Right lobe of liver (tissue), 4 donors: ENCODE data around the gene CCDC148.

Experiments used
- POLR2A ChIP-seq: fragments of 450-650 bp; IDR thresholded peaks from one replicate; pipeline ENCODE4 v1.6.1; 2017; ENCODE audit warnings: antibody characterized with exemption, mild to moderate bottlenecking
- TF ChIP-seq, protein P1 (sequence below), 4 donors: fragments of 200-600 bp in 3 of 4; fragments of 450-650 bp in 1 of 4; IDR thresholded peaks; one replicate each; pipeline versions ENCODE4 v1.5.1 to v1.8.0; 2016 to 2022; ENCODE audit warnings: antibody characterized with exemption in 4 of 4, mild to moderate bottlenecking in 2 of 4
- donor health status: DM: no; HTN: no; CAD: no.
- donor health status: DM: no; HTN: no; CAD: no.
- donor health status: DM: no; HTN: yes; CAD: no.

DNA sequence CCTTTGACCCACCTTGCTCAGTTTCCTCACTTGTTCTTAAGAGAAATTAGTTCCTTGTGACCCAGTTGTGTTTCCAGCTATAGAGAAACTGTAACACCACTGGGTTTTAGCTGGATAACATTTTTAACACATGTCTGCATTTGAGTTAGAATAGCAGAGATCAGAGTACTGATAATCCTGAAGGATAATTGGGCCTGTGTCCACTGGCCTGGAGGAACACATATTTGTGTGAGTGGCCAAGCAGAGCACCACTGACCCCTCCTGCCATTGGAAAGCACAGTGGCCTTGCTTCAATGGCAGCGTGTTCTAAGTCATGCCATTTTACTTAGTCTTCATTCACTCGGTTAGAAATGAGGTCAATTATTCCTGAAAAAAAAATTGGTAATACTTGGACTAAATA, 42.8 kb upstream of the CCDC148 start:
- TF ChIP-seq, protein P1, sequence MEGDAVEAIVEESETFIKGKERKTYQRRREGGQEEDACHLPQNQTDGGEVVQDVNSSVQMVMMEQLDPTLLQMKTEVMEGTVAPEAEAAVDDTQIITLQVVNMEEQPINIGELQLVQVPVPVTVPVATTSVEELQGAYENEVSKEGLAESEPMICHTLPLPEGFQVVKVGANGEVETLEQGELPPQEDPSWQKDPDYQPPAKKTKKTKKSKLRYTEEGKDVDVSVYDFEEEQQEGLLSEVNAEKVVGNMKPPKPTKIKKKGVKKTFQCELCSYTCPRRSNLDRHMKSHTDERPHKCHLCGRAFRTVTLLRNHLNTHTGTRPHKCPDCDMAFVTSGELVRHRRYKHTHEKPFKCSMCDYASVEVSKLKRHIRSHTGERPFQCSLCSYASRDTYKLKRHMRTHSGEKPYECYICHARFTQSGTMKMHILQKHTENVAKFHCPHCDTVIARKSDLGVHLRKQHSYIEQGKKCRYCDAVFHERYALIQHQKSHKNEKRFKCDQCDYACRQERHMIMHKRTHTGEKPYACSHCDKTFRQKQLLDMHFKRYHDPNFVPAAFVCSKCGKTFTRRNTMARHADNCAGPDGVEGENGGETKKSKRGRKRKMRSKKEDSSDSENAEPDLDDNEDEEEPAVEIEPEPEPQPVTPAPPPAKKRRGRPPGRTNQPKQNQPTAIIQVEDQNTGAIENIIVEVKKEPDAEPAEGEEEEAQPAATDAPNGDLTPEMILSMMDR (IDR thresholded peaks at IDR 0.05), result no peak
- TF ChIP-seq POLR2A, result no peak
